GM21360 (cell line): ENCODE results near the gene TMC2.
A peak's percentile ranks its signal among the peaks of the same experiment; 100 is the strongest.
"Not testable (repeated sequence)": the region's sequence is repeated elsewhere in the genome, so short reads cannot be mapped to it uniquely, and the experiment has no call there.

Source experiments
- ATAC-seq: cut with Tn5 transposase; IDR thresholded peaks from one replicate; pipeline ENCODE4 v1.9.1; 2021; ENCODE audit warnings: mild to moderate bottlenecking, moderate library complexity; ENCODE audit not compliant: unreplicated experiment

TMC2 gene

DNA sequence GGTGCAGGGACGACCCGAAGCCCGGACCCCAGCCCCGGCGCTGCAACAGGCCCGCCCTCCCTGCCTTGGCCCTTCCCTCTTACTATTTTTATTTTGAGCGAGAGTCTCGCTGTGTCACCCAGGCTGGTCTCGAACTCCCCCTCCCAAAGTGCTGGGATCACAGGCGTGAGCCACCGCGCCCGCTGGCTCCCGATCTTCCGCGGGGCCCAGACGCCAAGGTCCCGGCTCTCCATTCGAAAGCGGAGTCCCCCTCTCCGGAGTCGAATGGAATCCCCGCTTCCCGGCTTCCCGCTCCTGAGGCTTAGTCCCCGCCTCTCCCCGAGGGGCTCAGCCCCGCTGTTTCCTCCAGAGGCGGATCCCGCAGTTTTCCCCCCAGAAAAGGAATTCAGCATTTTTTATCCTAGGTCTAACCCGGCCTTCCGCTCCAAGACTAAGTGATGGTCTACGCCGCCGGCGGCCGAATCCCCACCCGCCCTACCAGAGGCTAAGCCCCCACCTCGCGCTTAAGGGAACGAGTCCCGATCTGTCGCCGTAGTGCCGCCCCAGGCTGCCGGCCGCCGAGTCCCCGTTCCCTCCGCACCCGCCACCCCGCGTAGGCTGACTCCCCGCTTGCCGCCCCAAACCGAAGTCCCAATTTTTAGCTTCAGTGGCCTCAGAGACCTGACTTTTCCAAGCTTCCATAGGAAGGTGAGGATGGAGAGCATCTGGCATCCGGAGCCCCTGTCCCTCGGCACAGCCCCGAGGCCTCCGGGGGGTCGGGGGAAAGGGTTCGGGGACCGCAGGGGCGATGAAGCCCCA lies 11.5 kb upstream of the TMC2 start:
- peak; percentile 13 for ATAC-seq

DNA sequence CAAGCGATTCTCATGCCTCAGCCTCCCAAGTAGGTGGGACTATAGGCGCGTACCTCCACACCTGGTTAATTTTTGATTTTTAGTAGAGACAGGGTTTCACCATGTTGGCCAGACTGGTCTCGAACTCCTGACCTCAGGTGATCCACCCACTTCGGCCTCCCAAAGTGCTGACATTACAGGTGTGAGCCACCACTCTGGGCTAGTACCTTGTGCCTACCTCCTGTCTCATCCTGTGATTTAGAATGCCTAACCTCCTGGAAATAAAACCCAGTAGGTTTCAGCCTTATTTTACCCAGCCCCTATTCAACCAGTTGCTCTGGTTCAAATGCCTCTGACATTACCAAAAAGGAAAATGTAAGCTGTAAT lies 10.2 kb upstream of the TMC2 start:
- ATAC-seq, result not testable (repeated sequence)

DNA sequence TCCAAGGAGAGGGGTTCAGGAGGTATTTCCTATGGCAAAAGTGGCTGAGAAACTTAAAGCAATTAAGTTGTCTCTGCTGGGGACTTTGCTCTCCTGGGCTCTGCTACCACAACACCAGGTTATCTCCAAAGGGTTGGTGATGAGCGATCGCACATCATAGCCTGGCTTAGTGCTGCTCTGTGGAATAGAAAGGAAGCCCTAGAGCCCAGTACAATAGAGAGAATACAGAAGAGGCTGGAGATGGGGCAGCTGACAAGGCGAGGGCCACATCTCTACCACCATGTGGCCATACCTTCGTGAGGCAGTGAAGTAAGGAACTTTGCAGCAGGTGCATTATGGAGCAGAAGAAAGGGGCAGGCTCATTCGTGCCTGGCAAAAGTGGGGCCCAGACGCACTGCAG lies 8.6 kb upstream of the TMC2 start:
- no peak for ATAC-seq

DNA sequence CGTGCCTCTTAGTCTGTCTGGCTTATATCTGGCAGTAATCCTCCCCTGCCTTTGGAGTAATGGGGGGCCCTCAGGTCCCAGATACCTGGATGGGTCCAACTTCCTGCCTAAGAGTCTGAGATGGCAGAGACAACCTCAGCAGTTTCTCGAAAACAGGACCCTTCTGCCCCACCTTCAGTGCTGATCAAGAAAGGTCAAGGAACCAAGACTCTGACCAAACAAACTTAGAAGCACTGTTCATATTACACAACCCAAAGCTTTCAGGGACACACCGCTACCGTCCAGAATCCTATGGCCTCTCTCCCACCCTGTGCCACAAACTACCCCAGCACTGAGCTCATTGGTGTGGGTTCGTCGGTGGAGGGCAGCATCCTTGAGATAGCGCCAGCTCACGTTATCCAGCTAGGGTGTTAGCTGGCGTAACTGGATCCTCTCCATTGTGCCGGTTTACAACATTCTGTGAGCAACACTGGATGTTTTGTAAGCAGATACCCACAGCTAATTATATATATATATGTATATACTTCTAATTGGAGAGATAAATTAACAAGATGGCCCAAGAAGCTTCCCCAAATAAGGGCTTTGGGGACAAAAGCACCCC lies 7.6 kb upstream of the TMC2 start:
- ATAC-seq, result no peak

DNA sequence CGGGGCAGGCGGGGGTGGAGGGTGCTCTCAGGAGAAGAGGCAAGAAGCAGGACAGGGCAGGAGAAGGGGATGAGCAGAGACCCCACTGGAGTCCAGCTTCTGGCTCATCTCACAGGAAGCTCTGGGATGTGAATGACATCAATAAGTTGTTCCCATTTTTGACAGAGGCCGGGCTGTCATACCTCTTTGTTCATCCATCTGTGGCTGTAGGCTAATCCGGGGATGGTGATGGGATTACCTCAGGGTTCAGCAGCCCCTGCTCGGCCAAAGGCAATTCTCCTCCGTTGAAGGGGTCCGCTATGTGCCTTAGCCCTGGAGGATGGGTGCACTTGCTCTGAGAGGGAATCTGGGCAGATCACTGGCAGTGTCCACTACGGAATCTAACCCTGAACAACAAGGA lies 3.3 kb upstream of the TMC2 start:
- ATAC-seq, result no peak

DNA sequence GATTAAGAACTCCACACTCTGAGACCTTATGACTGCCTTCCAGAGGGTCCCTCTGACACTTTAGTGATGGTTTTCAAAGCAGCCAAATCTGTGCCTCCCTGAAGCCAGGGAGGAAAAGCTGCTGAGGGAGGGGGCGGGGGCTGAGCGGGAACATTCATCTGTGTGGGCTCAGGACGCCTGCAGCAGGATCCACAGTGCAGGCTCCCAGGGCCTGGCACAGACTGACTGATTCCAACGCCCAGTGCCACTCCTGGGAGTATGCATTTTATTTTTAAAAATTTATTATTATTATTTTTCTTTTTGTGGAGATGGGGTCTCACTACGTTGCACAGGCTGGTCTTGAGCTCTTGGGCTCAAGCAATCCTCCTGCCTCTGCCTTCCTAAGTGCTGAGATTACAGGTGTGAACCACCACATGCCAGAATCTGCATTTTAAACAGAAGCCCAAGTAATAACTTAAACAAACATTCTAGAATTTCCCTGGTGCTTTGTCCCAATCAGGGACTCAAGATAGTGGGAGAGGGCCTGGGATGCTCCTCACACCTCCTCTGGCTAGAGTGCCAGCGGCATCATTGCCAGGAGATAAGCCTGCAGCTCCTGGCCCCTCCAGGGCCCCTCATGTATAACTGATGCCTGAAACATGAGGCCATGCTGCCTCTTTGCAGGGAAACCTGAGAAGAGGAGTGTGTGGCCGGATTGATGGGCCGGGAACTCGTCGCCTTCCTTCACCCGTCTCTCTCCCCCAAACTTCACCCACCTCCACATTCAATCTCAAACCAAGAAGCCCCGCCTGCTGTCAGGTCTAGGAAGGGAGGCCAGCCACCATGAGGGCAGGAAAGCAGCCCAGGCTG lies 438 bp upstream of the TMC2 start:
- ATAC-seq, result no peak

DNA sequence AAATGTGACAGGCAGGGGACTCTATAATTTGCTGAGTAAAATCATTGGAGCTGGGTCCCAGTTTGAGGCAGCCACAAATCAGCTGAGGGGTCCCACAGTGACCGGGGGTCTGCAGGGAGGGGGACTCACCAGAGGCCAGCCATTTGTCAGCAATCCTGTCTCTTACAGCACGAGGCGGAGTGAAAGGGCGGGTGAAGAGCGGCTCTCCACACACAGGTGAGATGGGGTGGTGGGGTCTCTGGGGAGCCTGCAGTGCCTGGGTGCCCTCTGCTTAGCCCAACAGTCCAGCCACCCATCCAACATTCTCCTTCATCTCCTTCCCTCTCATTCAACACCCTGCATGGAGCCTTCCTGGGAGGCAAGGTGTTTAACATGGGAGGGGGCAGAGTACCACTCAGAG lies 728 bp downstream of the TMC2 start:
- ATAC-seq, result no peak

DNA sequence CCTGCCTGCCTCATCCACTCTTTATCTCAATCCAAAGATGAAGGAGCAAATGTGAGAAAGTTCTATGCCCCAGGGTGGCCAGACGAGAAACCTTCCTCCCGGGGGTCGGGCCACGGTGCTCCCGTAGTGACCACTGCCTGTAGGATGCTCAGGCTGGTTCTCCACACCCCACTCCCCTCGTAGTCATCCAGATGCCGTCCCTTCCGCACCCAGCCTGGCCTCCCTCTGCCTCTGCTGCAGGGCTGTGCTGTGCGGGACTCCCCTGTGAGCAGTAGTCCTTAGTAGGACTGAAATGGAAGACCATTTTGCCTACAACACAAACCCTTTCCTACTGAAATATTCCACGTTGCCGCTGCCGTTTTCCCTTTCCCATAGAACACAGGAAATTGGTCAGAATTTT lies 2.0 kb downstream of the TMC2 start:
- no peak for ATAC-seq

DNA sequence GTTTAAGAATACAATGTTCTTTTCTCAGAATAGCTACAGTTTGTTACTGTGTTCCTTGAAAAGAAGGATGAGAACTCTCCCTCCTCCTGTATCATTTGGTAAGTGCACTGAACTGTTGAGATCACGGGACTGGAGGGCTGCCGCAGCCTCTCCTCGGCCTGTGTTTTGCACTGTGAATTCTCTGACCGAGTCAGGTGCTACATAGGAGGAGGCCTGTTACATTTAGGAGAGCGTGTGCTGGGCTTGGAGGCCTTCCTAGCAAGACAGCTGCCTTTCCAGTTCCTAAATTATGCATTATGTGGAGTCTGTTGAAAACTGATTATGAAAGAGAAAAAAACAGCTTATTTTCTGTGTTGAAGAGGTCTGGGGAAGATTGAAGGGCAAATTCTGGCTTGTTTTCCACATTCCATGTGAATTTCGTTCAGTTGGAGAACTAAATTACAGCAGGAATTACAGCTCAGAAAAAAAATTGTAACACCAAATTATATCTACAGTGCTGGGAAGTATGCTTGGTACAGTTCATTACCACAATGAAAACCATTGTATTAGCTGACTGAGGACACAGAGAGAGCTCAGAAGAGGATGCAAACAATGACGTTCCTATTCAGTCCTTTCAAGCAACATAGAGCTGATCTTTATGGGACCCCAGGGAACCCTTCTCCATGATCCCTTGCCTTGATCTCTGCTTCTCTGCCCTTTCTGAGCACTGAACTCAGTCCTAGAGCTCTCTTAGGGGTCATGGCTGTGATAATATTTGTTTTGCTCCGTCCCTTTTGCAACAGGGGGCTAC lies 2.8 kb downstream of the TMC2 start:
- ATAC-seq, result no peak

DNA sequence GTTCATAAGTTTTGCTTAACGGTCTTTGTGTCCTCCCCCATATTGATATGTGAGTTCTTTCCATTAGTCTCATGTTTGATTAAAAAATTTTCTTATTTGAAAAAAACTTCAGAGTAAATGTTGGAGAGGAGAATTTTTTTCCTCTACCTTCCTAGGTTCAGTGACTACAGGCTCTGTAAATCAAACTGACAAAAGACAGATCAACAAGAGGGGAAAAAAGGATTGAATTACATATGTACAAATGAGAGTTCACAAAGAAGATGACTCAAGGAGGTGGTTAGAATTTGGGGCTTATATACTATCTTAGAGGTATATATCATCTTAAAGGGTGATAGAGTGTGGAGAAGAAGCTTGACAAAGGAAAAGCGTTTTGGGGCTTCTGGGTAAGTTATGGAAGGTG lies 5.6 kb downstream of the TMC2 start:
- ATAC-seq, result no peak

DNA sequence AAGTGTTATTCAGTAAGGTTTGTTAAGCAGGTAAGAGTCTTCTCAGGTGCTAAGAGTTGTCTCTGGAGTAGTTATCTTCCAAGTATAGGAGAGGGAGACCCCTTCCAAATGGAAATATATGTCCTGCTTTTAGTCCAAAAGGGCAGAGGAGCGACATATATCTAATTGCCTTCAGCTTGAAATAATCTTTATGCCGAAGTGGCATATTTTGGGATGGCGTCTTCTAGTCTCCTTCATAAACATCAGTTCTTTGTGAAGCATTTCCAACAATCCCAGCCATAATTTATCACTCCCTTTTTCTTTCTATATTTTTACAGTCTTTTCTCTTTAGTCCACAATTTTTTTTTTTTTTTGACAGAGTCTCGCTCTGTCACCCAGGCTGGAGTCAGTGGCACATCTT lies 6.0 kb downstream of the TMC2 start:
- ATAC-seq, result no peak

DNA sequence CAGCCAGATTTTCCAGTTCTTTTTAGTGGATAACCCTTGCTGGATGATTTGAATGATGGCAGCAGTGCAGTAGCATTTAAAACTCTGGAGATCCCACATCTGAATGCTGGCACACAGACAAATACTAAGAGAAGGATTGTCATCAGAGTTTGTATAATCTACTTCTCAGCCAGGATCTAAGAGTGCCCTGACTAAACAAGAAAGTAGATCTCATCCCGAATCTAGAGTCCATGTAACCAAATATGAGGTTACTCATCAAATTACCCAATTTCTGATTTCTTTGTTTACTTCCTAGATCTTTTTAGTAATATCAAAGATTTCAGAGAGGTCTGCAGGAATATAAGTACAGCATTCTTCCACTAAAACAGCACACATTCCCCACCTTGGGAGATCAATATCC lies 7.8 kb downstream of the TMC2 start:
- no peak for ATAC-seq

DNA sequence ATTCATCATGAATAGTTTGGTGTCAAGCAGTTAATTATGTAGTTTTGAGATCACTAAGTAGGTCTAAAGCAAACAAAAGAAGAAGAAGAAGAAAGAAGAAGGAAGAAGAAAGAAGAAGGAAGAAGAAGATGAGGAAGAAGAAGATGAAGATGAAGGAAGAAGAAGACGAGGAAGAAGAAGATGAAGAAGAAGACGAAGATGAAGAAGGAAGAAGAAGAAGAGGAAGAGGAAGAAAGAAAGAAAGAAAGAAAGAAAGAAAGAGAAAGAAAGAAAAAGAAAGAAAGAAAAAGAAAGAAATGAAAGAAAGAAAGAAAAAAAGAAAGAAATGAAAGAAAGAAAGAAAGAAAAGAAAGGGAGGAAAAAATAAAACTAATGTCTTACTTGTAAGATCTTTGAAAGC lies 9.2 kb downstream of the TMC2 start:
- ATAC-seq, result no peak

DNA sequence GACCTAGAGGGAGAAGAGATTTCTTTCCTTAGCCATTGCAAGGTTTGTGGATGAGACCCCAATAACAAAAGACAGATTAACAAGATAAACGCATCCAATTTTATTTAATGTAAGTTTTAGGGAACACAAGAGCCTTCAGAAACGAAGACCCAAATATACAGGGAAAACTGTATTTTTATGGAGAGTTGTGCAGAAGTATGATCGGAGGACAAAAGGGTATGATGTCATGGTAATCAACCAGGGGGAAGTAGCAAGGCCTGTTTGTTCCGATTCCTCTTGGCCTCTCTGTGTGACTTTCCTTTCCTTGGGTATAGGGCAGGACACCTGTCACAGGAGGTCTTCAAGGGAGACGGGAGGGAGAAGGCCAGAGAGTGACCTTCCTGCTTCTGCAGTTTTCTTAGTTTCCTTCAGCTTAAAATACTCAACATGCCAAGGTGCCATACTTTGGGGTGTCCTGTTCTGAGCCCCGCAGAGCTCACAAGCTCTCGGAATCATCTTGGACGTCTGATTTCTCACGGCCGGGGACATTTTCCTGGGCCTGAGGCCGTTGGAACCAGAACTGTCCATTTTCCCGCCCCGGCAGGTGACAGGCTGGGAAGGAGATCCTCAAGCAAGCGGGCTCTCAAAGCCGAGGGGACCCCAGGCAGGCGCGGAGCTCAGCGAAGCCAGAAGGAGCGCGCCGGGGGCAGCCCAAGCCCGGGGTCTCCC lies 21.7 kb downstream of the TMC2 start:
- ATAC-seq, result no peak

DNA sequence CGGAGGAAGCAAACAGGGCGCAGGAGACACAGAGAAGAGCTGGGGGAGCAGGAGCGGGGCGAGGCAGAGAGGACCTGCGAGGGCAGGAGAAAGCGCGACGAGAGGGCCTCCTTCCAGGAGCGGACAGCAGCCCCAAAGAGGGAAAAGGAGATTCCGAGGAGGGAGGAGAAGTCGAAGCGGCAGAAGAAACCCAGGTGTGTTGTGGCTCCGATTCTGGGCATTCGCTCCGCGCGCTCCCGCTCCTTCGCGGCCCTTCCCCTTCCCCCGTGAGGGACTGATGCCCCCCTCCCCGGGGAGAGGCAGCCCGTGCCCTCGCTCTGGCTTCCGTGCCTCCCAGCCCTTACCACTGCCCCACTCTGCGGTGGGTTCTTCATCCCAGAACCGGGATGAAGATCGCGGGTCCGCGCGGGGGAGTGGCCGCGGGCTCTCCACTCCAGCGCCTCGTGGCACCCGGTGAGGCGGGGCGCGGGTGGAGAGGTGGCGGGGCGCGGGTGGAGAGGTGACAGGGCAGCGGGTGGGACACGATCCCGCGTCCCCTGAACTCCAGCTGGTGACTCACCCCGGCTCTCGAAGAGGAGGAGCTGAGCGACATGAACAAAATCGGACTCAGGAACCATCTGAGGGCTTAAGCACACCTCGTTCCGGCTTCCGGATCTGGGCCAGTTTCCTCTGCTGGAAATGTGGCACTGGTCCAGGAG lies 22.4 kb downstream of the TMC2 start:
- no peak for ATAC-seq

DNA sequence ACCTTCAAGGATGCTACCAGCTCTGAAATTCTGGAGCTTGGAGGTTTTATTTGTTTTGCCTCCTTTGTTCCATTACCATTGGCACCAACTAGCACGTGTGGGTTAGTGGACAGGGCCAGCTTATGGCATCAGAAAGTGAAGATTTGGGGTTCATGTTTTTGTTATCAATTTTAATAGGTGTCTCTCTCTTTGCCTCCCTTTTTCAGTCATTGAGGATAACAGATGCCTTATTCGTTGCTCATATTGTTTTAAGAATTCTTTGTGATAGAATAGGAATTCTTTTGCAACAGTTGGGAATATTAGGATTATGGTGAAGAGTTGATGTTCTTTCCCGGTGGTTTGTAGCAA lies 22.9 kb downstream of the TMC2 start:
- no peak for ATAC-seq

DNA sequence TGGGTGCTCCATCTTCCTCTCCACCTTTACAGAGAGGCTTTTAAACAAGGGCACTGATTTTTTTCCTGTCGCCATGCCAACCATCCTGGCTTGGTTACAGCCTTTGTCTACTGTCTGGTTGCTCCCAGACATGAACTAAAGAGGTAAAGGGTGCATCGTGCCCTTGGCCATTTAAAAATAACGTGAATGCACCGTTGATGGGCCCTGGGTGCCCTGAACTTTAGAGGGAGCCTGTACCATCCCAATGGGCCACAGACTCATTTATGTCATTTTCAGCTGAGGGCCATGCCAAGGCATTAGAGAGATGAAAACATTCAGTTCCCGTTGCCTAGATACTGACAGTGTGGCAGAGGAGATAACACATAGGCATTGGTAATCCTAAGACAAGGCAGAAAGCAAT lies 23.3 kb downstream of the TMC2 start:
- no peak for ATAC-seq

DNA sequence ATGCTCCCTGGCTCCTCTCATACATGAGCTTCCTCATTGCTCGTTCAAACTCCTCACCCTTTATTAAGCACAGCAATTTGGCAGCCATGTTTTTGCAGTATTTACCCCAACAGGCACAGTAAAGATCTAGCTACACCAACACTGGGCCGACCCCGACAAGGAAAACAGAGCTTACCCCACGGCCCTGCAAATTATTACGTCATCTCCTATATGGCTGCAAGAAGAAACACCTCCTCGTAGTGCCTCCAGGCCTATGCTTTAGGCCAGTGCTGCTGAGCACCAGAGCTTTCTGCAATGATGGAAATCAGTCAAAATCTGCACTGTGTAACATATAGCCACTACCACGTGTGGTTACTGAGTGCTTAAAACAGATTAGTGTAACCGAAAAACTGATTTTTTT lies 26.7 kb downstream of the TMC2 start:
- no peak for ATAC-seq

DNA sequence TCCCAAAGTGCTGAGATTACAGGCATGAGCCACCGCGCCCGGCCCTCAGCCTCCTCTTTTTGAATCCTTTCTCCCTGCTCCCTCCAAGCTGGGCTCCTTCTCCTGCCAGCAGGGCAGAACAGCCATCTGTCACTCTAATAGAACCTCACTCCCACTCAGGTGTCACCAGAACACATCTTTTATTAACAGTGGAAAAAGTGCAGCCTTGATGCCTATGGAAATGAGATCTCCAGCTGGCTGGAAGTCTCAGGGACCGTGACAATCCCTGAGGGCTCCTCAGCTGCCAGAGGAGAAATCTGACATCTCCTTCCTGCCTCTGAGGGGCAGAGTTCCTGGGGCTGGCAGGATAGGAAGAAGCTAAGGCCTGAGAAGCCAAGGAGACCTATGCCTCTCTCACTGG lies 28.0 kb downstream of the TMC2 start:
- no peak for ATAC-seq

DNA sequence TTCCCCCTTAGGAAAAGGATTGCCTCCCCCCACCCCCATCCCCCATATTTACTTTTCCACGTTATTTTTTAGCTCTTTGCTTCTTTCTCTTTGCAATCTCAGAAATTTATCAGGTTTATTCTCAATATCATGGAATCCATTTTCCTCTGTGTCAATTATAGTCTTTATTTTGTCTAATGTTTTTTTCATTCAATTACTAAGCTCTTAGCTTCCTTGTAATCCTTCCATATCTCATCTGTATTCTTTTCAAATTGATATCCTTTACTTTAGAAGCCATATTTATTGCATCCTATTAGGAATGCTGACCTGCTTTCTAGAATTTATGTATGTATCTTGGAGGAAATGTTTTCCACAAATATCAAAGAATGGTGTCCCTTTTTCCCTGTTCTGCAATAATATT lies 39.3 kb downstream of the TMC2 start:
- no peak for ATAC-seq
